ENCODE results near the gene CCDC85A. TPM values are rescaled to one million over a fixed set of nuclear protein-coding genes. Genes with fewer than 3 reads are reported as not detected.
"Not testable (repeated sequence)": the region's sequence is repeated elsewhere in the genome, so short reads cannot be mapped to it uniquely, and the experiment has no call there.

CCDC85A gene
- 1.8 to 2.2 TPM (median 1.9 TPM) in 3 replicates for total RNA-seq

DNA sequence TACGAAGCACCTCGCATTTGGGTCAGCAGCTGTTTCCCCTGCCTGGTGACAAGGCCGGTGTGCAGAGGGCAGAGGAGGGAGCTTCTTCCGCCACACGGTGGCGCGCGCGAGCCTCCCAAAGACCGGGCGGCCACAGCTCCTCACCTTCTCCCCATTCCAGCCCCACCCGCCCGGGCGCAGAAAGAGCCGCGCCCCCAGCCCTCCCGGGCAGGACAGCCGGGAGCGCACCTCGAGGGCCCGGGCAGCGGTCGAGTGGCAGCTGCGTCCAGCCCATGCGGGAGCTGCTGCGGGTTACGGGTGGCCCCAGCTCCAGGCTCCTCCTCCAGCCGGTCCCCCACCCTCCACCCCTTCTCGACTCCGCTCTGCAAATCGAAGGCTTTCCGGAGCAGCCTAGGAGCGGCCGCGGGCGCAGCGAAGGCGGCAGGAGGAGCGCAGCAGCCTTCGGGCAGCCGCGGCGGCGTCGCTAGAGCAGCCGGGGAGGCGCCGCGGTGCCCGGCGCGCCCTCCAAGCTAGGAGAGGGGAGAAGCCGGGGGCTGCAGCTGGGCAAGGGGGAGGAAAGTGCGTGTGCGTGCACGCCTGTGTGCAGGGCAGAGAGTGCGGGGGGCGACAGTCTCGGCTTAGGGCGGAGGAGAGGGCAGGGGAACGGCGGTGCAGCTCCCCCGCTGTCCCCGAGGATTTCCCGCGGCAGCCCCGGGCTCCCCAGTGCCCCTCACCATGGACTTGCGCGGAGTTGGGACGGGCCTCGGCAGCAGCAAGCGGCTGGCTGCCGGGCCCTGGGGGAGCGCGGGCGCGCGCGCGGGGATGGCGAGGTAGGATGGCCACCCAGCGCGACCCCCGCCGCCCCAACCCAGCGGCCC lies at the start of gene CCDC85A:
Gene CCDC85A (plus strand): TSS at position 348 of the 857 bp plus-strand sequence. CDS start 635 bp downstream, outside the sequence.
- DNase-seq (ENCODE audit: low spot score in 2 of 2, unreplicated experiment in 2 of 2): peak; percentile 76 to 95
- TF ChIP-seq, protein P1, sequence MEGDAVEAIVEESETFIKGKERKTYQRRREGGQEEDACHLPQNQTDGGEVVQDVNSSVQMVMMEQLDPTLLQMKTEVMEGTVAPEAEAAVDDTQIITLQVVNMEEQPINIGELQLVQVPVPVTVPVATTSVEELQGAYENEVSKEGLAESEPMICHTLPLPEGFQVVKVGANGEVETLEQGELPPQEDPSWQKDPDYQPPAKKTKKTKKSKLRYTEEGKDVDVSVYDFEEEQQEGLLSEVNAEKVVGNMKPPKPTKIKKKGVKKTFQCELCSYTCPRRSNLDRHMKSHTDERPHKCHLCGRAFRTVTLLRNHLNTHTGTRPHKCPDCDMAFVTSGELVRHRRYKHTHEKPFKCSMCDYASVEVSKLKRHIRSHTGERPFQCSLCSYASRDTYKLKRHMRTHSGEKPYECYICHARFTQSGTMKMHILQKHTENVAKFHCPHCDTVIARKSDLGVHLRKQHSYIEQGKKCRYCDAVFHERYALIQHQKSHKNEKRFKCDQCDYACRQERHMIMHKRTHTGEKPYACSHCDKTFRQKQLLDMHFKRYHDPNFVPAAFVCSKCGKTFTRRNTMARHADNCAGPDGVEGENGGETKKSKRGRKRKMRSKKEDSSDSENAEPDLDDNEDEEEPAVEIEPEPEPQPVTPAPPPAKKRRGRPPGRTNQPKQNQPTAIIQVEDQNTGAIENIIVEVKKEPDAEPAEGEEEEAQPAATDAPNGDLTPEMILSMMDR (IDR thresholded peaks at IDR 0.05; ENCODE audit: unreplicated experiment): peak; percentile 95
- no peak within 1 kb of the TSS for H3K27ac Mint-ChIP-seq

DNA sequence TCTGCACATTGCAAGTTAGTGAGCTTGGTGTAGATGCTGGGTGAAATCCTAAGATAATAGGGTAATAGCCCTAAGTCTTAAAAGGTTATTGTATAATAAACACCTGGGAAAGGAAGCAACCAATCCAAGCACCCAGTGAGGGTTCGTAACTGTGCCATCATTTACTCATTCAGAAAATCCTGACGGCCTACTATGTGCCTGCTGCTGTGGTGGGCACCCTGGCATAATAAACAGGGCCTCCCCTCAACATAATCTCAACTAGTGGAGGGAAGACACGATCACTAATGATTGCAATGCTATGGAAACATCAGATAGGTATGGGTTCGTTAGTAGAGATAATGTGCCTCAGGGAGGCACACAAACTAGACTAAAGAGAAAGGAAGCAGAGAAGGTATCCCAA lies 48.9 kb upstream of the CCDC85A start:
- peaks cover 4% of the 10 kb centered on the region for H3K36me3 Mint-ChIP-seq
- no peaks in the 10 kb centered on the region for H3K27me3 Mint-ChIP-seq (ENCODE audit: low read depth)
- TF ChIP-seq, protein P1 (IDR thresholded peaks at IDR 0.05; ENCODE audit: unreplicated experiment): no peak
- DNase-seq (ENCODE audit: low spot score in 2 of 2, unreplicated experiment in 2 of 2): no peak
- no peak overlapping the region for H3K27ac Mint-ChIP-seq
- no peak overlapping the region for H3K4me3 Mint-ChIP-seq
- peaks cover 9% of the 10 kb centered on the region for H3K4me1 Mint-ChIP-seq
- peaks cover 14% of the 10 kb centered on the region for H3K9me3 Mint-ChIP-seq

More for the DNA sequence above, at the start of gene CCDC85A:
- Mint-ChIP-seq H3K4me1 (peaks cover 20% of the 10 kb centered on the region), H3K27me3 (ENCODE audit: low read depth) (peaks cover 64% of the 10 kb centered on the region), H3K9me3 (no peaks in the 10 kb centered on the region), H3K36me3 (no peaks in the 10 kb centered on the region), H3K4me3 (peak within 1 kb of the TSS; percentile 77)

DNA sequence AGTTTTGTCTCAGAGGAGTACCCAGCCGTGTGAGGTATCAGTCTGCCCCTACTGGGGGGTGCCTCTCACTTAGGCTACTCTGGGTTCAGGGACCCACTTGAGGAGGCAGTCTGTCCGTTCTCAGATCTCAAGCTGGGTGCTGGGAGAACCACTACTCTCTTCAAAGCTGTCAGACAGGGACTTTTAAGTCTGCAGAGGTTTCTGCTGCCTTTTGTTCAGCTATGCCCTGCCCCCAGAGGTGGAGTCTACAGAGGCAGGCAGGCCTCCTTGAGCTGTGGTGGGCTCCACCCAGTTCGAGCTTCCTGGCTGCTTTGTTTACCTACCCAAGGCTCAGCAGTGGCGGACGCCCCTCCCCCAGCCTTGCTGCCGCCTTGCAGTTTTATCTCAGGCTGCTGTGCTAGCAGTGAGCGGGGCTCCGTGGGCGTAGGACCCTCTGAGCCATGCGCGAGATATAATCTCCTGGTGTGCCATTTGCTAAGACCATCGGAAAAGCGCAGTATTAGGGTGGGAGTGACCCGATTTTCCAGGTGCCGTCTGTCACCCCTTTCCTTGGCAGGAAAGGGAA lies 41.2 kb upstream of the CCDC85A start:
- not testable (repeated sequence) for H3K4me3 Mint-ChIP-seq; H3K4me1 Mint-ChIP-seq; H3K27me3 Mint-ChIP-seq (ENCODE audit: low read depth); H3K27ac Mint-ChIP-seq; H3K36me3 Mint-ChIP-seq; DNase-seq (ENCODE audit: low spot score in 2 of 2, unreplicated experiment in 2 of 2)
- peaks cover 26% of the 10 kb centered on the region for H3K9me3 Mint-ChIP-seq

DNA sequence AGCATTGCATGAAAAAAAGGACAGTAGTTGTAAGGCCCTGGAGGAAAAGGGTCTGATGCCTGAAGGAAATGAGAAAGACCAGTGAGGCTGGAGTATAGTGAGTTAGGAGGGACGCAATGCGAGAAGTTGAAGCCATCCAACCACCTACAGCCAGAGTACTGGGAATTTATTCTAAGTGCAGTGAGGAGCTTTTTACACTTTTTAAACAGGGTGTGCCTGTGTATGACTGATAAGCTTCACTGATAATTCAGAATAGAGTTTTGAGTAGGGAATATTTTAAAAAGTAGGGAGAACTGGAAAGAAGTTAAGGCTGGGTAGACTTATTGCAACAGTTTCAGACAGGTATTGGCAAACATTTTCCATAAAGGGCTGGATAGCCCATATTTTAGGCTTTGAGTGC lies 35.9 kb upstream of the CCDC85A start:
- H3K27me3 Mint-ChIP-seq (ENCODE audit: low read depth): peaks cover 5% of the 10 kb centered on the region
- H3K4me3 Mint-ChIP-seq: no peak overlapping the region
- no peak for DNase-seq (ENCODE audit: low spot score in 2 of 2, unreplicated experiment in 2 of 2)
- no peaks in the 10 kb centered on the region for H3K36me3 Mint-ChIP-seq
- H3K9me3 Mint-ChIP-seq: peaks cover 8% of the 10 kb centered on the region
- TF ChIP-seq, protein P1 (IDR thresholded peaks at IDR 0.05; ENCODE audit: unreplicated experiment): no peak
- no peaks in the 10 kb centered on the region for H3K4me1 Mint-ChIP-seq
- H3K27ac Mint-ChIP-seq: no peak overlapping the region

DNA sequence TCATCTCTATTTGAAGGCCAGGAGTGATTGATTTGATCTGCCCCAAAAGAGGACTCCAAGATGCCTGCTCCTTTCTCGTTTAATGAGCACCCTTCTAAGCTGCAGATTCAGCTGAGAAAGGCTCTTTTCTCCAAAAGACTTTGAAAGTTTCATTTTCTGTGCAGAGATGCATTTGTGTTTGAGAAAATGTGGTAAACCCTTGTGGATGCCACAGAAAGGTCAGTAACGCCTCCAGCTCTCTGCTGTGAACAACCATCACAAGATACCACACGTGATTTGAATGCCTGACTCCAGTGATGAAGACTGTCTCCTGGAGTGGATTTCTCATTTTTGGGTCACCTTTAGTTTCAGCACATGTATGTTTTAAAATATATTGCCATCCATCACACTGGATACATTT lies 35.0 kb upstream of the CCDC85A start:
- no peak overlapping the region for H3K27ac Mint-ChIP-seq
- peaks cover under 1% of the 10 kb centered on the region for H3K9me3 Mint-ChIP-seq
- TF ChIP-seq, protein P1 (IDR thresholded peaks at IDR 0.05; ENCODE audit: unreplicated experiment): no peak
- H3K36me3 Mint-ChIP-seq: no peaks in the 10 kb centered on the region
- peaks cover 10% of the 10 kb centered on the region for H3K27me3 Mint-ChIP-seq (ENCODE audit: low read depth)
- DNase-seq (ENCODE audit: low spot score in 2 of 2, unreplicated experiment in 2 of 2): no peak
- H3K4me1 Mint-ChIP-seq: no peaks in the 10 kb centered on the region
- no peak overlapping the region for H3K4me3 Mint-ChIP-seq

DNA sequence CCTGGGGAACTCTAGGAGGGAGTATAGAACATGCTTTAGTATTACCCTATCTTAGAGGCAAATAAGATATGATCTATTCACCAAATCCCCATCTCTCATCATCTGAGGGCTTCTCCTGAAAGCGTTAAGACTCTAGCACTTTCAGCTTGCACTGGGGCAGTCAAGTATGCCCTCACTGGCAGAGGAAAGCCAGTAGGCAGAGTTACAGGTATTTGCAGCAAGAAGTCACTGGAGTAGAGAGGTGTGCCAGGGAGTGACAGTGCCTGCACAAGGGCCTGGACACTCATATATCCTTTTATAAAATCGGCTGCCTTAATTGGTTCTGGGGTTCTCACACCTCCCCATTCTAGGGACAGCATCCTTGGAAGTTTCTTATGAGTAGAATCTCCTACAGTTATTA lies 31.9 kb upstream of the CCDC85A start:
- Mint-ChIP-seq H3K36me3 (no peaks in the 10 kb centered on the region), H3K4me3 (no peak overlapping the region), H3K27ac (no peak overlapping the region), H3K4me1 (no peaks in the 10 kb centered on the region), H3K27me3 (ENCODE audit: low read depth) (peaks cover 11% of the 10 kb centered on the region), H3K9me3 (no peaks in the 10 kb centered on the region)
- TF ChIP-seq, protein P1 (IDR thresholded peaks at IDR 0.05; ENCODE audit: unreplicated experiment): no peak
- no peak for DNase-seq (ENCODE audit: low spot score in 2 of 2, unreplicated experiment in 2 of 2)
